GM23248 (cell line): ENCODE results near the gene PTPRN2.

Source experiments
- EZH2 ChIP-seq: fragments of 200-600 bp; sonication (generic); IDR thresholded peaks from 2 replicates; pipeline ENCODE4 v1.6.1; 2018; ENCODE audit warnings: antibody characterized with exemption, mild to moderate bottlenecking; ENCODE audit not compliant: insufficient read depth, poor library complexity, severe bottlenecking
- EZH2phosphoT487 ChIP-seq: fragments of 200-600 bp; sonication (generic); IDR thresholded peaks from 2 replicates; pipeline ENCODE4 v1.6.1; 2018; ENCODE audit warnings: antibody characterized with exemption, moderate library complexity, mild to moderate bottlenecking, low read depth; ENCODE audit not compliant: insufficient read depth

DNA sequence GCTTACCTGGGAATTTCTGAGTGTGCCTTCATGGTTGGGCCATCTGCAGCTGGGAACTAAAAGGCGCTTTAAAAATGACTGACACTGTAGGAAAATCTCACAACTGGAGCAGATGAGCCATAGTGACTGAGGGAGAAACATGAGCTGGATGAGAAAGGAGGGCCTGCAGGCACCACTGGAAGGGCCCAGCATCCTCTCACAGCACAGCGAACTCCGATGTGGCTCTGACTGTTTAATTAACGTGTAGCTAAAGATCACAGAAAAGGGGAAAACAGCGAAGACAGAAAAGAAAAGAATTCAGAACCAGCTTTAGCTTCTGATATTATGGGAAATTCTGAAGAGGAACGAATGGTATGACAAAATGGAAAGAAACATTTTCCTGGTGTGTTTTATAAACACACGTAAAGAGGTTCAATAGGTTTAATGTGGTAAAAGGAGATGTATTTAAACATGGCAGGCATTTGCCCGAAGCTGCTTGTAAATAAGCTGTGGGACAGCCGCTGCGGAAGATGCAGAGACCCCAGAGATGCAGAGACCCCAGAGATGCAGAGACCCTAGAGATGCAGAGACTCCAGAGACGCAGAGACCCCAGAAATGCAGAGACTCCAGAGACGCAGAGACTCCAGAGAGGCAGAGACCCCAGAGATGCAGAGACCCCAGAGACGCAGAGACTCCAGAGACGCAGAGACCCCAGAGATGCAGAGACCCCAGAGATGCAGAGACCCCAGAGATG, 534.3 kb downstream of the PTPRN2 start:
- TF ChIP-seq EZH2 (no peak), EZH2phosphoT487 (no peak)
